ENCODE results near the gene TSC1. TPM values are rescaled to one million over a fixed set of nuclear protein-coding genes. Genes with fewer than 3 reads are reported as not detected.

The TSC1 gene
- total RNA-seq, 2 experiments from 2014 or later = 28.7 to 66.2 TPM

GRCh38 chr9:132894346-132894745 lies 50.1 kb downstream of the TSC1 start:
- H3K4me1 ChIP-seq (ENCODE audit: insufficient read depth, low read length, poor library complexity, severe bottlenecking) = no peaks in the 10 kb centered on the region
- DNase-seq (ENCODE audit: low spot score) = no peak
- no peaks in the 10 kb centered on the region for H3K9me3 ChIP-seq (ENCODE audit: low read length)
- H4K20me1 ChIP-seq (ENCODE audit: insufficient read depth, low read length) = no peaks in the 10 kb centered on the region
- POLR2A ChIA-PET = interaction anchor here (0.7 kb wide), 2 partner anchors 11 to 1302 kb away, joined by 3 to 4 read pairs; no protein-coding TSS in a partner anchor
- H3K4me2 ChIP-seq (ENCODE audit: low read length) = no peak overlapping the region
- H3K27ac ChIP-seq (ENCODE audit: low read depth, low read length, poor library complexity, severe bottlenecking) = no peak overlapping the region
- H3K9me2 ChIP-seq (ENCODE audit: insufficient read depth, low read length) = no peaks in the 10 kb centered on the region
- peaks cover 43% of the 10 kb centered on the region for H3K36me3 ChIP-seq (ENCODE audit: insufficient read depth, low read length)
- no peaks in the 10 kb centered on the region for H3K79me2 ChIP-seq (ENCODE audit: insufficient read depth, low read depth, low read length)
- no peak overlapping the region for H2AFZ ChIP-seq (ENCODE audit: low read length)
- intact Hi-C loops (cut with micrococcal nuclease; ENCODE audit: unreplicated experiment) = loop anchor here (5.0 kb wide), 1 partner anchor 83 kb away; the partner anchor contains the start of gene GFI1B
- no peak overlapping the region for H3K4me3 ChIP-seq (ENCODE audit: low read depth, low read length, poor library complexity, severe bottlenecking)
- TF ChIP-seq EZH2phosphoT487 (IDR thresholded peaks at IDR 0.05; ENCODE audit: borderline replicate concordance, low read depth, low read length) (no peak), CTCF (conservative IDR thresholded peaks at IDR 0.05; ENCODE audit: low read length) (no peak)
- TSS peak; percentile 46 for BruUV-seq (replicated peaks)
- CTCF ChIA-PET (ENCODE audit: unreplicated experiment) = no interaction called here

- no peak overlapping the region for H3K4me2 ChIP-seq (ENCODE audit: low read length)
- H3K4me1 ChIP-seq (ENCODE audit: insufficient read depth, low read length, poor library complexity, severe bottlenecking) = no peaks in the 10 kb centered on the region
- no peak for TF ChIP-seq CTCF (conservative IDR thresholded peaks at IDR 0.05; ENCODE audit: low read length)
- TF ChIP-seq EZH2phosphoT487 (IDR thresholded peaks at IDR 0.05; ENCODE audit: borderline replicate concordance, low read depth, low read length) = no peak
- POLR2A ChIA-PET = no interaction called here
- no peaks in the 10 kb centered on the region for H3K79me2 ChIP-seq (ENCODE audit: insufficient read depth, low read depth, low read length)
- no TSS peak for BruUV-seq (replicated peaks)
- H3K9me3 ChIP-seq (ENCODE audit: low read length) = no peaks in the 10 kb centered on the region
- intact Hi-C loops (cut with micrococcal nuclease; ENCODE audit: unreplicated experiment) = loop anchor here (5.0 kb wide), 1 partner anchor 85 kb away; the partner anchor contains the start of gene GFI1B
- no peak overlapping the region for H2AFZ ChIP-seq (ENCODE audit: low read length)
- no peak overlapping the region for H3K27ac ChIP-seq (ENCODE audit: low read depth, low read length, poor library complexity, severe bottlenecking)
- no peaks in the 10 kb centered on the region for H3K9me2 ChIP-seq (ENCODE audit: insufficient read depth, low read length)
- no peaks in the 10 kb centered on the region for H4K20me1 ChIP-seq (ENCODE audit: insufficient read depth, low read length)
- DNase-seq (ENCODE audit: low spot score) = no peak
- peaks cover 30% of the 10 kb centered on the region for H3K36me3 ChIP-seq (ENCODE audit: insufficient read depth, low read length)
- H3K4me3 ChIP-seq (ENCODE audit: low read depth, low read length, poor library complexity, severe bottlenecking) = no peak overlapping the region
- CTCF ChIA-PET (ENCODE audit: unreplicated experiment) = no interaction called here
Measured at GRCh38 chr9:132892400-132892799, 52.0 kb downstream of the TSC1 start.

- Histone ChIP-seq H3K9me3 (ENCODE audit: low read length) (no peaks in the 10 kb centered on the region), H3K4me1 (ENCODE audit: insufficient read depth, low read length, poor library complexity, severe bottlenecking) (no peaks in the 10 kb centered on the region), H4K20me1 (ENCODE audit: insufficient read depth, low read length) (no peaks in the 10 kb centered on the region), H3K4me3 (ENCODE audit: low read depth, low read length, poor library complexity, severe bottlenecking) (no peak overlapping the region), H3K27ac (ENCODE audit: low read depth, low read length, poor library complexity, severe bottlenecking) (no peak overlapping the region), H2AFZ (ENCODE audit: low read length) (no peak overlapping the region), H3K4me2 (ENCODE audit: low read length) (no peak overlapping the region), H3K79me2 (ENCODE audit: insufficient read depth, low read depth, low read length) (no peaks in the 10 kb centered on the region), H3K9me2 (ENCODE audit: insufficient read depth, low read length) (no peaks in the 10 kb centered on the region), H3K36me3 (ENCODE audit: insufficient read depth, low read length) (peaks cover under 1% of the 10 kb centered on the region; the same call in 1 of the 2 replicates)
- no TSS peak for BruUV-seq (replicated peaks)
- no peak for TF ChIP-seq EZH2phosphoT487 (IDR thresholded peaks at IDR 0.05; ENCODE audit: borderline replicate concordance, low read depth, low read length)
- TF ChIP-seq CTCF (conservative IDR thresholded peaks at IDR 0.05; ENCODE audit: low read length) = no peak
- DNase-seq (ENCODE audit: low spot score) = no peak
- CTCF ChIA-PET (ENCODE audit: unreplicated experiment) = no interaction called here
- POLR2A ChIA-PET = interaction anchor here (0.5 kb wide), 1 partner anchor 249 kb away, joined by 5 read pairs; no protein-coding TSS in a partner anchor
- intact Hi-C loops (cut with micrococcal nuclease; ENCODE audit: unreplicated experiment) = no loop called here
Measured at GRCh38 chr9:132888151-132888550, 56.3 kb downstream of the TSC1 start.

Measured in OCI-LY7 (cell line).